GM12878 (cell line): ENCODE data around the gene CDHR2. TPM values are rescaled to one million over a fixed set of nuclear protein-coding genes. Genes with fewer than 3 reads are reported as not detected.

ENCODE experiments used
- IRF4 ChIP-seq: IDR thresholded peaks from 2 replicates; pipeline ENCODE4 v1.6.1; 2011; ENCODE audit warnings: low read depth, low read length
- TCF12 ChIP-seq: IDR thresholded peaks from 2 replicates; pipeline ENCODE4 v1.6.1; 2011; ENCODE audit warnings: low read depth, mild to moderate bottlenecking, low read length
- TCF7 ChIP-seq: IDR thresholded peaks from 2 replicates; pipeline ENCODE4 v1.6.1; 2014; ENCODE audit warnings: antibody characterized with exemption, borderline replicate concordance
- polyA plus RNA-seq, 11 experiments: library from polyadenylated mRNA; depleted of rRNA in 4 of 11; unstranded in 6 of 11; stranded (reverse) in 5 of 11; fragments of >200 nt; fragmentation: Nextera tagmentation in 4 of 11; fragmentation: Illumina TruSeq in 1 of 11; extraction: Ambion mirVana in 4 of 11; extraction: Trizol in 1 of 11; gene quantifications; 1 replicate in 1 of 11; 2 replicates in 10 of 11; pipeline versions ENCODE4 v1.2.1 to v1.2.3, GENCODE V29; 2011 to 2016; ENCODE audit warnings: inconsistent platforms in 2 of 11, missing spikeins in 2 of 11, low read depth in 1 of 11
- total RNA-seq, 4 experiments: library from RNA; depleted of rRNA in 3 of 4; stranded (reverse); fragments of >200 nt in 3 of 4; fragmentation: Illumina TruSeq in 1 of 4; extraction: Trizol in 1 of 4; gene quantifications; 2 replicates each; pipeline versions ENCODE4 v1.2.1 to v1.2.3, GENCODE V29; 2013 to 2021
- TF ChIP-seq, protein P1 (sequence below), 3 experiments: IDR thresholded peaks in 2 of 3; conservative IDR thresholded peaks in 1 of 3; 2 replicates each; pipeline ENCODE4 v1.5.1; 2011; ENCODE audit warnings: low read depth in 3 of 3, low read length in 3 of 3, mild to moderate bottlenecking in 3 of 3, control low read depth in 2 of 3, moderate library complexity in 2 of 3, inconsistent platforms in 1 of 3, mixed read lengths in 1 of 3; ENCODE audit not compliant: control insufficient read depth in 2 of 3, insufficient read depth in 1 of 3; ENCODE audit errors: extremely low read depth in 1 of 3
- TF ChIP-seq, protein P2 (sequence below): fragments of 450-650 bp; IDR thresholded peaks from 2 replicates; pipeline ENCODE4 v1.6.1; 2017; ENCODE audit warnings: mild to moderate bottlenecking, moderate library complexity

Gene CDHR2
- total and polyA plus RNA-seq, 10 of the 15 experiments (the other 5 are each of a cell fraction or from before 2014, with no cell fraction given) = 0.03 to 0.46 (median 0.06) TPM; not detected in 5

DNA sequence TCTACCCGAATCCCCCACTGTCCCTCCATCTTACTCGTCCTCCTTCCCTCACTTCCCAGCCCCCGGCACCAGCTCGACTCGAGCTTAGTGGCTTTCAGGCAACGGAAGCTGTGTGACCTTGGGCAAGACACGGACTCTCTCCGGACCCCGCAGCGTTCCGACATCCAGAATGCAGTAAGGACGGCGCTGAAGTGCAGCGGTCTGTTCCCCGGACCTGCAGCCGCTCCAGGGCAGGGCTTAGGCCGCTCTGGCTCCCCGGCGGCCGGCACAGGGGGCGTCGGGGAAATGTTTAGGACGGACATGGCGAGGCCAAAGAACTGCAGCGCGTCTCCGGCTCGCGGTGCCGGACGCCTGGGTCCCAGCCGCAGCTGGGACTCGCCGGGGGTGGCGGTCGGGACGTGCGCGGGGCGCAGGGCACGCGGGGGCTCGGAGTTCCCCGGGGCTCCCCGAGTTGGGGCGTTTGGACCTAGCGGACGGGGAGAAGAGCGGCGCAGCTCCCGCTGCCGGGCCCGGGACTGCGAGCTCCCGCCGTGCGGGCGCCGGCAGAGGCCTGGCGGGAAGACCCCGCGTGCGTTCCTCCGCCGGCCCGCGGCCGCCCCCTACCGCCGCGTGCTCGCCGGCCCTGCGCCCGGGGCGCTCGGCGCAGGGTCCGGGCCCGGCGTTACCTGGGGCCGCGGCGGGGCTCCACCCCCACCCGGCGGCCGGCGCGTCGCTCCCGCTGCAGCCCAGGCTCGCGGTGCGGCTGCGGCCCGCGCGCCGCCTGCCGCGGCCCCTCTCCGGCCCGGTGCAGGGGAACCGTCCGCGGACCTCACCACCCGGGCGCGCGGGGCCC is 6.3 kb upstream of the CDHR2 start (continued):
- TF ChIP-seq, protein P1, sequence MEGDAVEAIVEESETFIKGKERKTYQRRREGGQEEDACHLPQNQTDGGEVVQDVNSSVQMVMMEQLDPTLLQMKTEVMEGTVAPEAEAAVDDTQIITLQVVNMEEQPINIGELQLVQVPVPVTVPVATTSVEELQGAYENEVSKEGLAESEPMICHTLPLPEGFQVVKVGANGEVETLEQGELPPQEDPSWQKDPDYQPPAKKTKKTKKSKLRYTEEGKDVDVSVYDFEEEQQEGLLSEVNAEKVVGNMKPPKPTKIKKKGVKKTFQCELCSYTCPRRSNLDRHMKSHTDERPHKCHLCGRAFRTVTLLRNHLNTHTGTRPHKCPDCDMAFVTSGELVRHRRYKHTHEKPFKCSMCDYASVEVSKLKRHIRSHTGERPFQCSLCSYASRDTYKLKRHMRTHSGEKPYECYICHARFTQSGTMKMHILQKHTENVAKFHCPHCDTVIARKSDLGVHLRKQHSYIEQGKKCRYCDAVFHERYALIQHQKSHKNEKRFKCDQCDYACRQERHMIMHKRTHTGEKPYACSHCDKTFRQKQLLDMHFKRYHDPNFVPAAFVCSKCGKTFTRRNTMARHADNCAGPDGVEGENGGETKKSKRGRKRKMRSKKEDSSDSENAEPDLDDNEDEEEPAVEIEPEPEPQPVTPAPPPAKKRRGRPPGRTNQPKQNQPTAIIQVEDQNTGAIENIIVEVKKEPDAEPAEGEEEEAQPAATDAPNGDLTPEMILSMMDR (IDR thresholded peaks at IDR 0.05 in 2 of 3, conservative IDR thresholded peaks at IDR 0.05 in 1 of 3; ENCODE audit: control insufficient read depth in 2 of 3, extremely low read depth in 1 of 3, insufficient read depth in 1 of 3, low read depth in 3 of 3, low read length in 3 of 3) = peak in 2 of 3 experiments; percentile 22 to 48; a peak in 3 of 6 replicates
- TF ChIP-seq, protein P2, sequence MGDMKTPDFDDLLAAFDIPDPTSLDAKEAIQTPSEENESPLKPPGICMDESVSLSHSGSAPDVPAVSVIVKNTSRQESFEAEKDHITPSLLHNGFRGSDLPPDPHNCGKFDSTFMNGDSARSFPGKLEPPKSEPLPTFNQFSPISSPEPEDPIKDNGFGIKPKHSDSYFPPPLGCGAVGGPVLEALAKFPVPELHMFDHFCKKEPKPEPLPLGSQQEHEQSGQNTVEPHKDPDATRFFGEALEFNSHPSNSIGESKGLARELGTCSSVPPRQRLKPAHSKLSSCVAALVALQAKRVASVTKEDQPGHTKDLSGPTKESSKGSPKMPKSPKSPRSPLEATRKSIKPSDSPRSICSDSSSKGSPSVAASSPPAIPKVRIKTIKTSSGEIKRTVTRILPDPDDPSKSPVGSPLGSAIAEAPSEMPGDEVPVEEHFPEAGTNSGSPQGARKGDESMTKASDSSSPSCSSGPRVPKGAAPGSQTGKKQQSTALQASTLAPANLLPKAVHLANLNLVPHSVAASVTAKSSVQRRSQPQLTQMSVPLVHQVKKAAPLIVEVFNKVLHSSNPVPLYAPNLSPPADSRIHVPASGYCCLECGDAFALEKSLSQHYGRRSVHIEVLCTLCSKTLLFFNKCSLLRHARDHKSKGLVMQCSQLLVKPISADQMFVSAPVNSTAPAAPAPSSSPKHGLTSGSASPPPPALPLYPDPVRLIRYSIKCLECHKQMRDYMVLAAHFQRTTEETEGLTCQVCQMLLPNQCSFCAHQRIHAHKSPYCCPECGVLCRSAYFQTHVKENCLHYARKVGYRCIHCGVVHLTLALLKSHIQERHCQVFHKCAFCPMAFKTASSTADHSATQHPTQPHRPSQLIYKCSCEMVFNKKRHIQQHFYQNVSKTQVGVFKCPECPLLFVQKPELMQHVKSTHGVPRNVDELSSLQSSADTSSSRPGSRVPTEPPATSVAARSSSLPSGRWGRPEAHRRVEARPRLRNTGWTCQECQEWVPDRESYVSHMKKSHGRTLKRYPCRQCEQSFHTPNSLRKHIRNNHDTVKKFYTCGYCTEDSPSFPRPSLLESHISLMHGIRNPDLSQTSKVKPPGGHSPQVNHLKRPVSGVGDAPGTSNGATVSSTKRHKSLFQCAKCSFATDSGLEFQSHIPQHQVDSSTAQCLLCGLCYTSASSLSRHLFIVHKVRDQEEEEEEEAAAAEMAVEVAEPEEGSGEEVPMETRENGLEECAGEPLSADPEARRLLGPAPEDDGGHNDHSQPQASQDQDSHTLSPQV = no peak
- TF ChIP-seq TCF12 (no peak), TCF7 (no peak), IRF4 (no peak)
